ENCODE results near the gene ZNF296.
"Not testable (repeated sequence)": the region's sequence is repeated elsewhere in the genome, so short reads cannot be mapped to it uniquely, and the experiment has no call there.

The ZNF296 gene

GRCh38 chr19:45076029-45076850 is at the start of gene ZNF296:
TSS of gene ZNF296 (minus strand) at chr19:45076478. CDS start at chr19:45076373, 105 bp downstream.
- peak in 12 of 56 donors; percentile 7 to 46 (median 20) for DNase-seq

- DNase-seq, result no peak
Observed at GRCh38 chr19:45125360-45125759, 49.1 kb upstream of the ZNF296 start.

- DNase-seq, result no peak
Observed at GRCh38 chr19:45124021-45124420, 47.7 kb upstream of the ZNF296 start.

- no peak for DNase-seq
Observed at GRCh38 chr19:45123440-45123850, 47.2 kb upstream of the ZNF296 start.

- DNase-seq, result no peak
Observed at GRCh38 chr19:45122832-45123231, 46.6 kb upstream of the ZNF296 start.

GRCh38 chr19:45121827-45122345 is 45.6 kb upstream of the ZNF296 start:
- DNase-seq, result no peak

GRCh38 chr19:45119582-45119981 is 43.3 kb upstream of the ZNF296 start:
- no peak for DNase-seq

- not testable (repeated sequence) for DNase-seq
Observed at GRCh38 chr19:45118591-45119355, 42.5 kb upstream of the ZNF296 start.

DNA sequence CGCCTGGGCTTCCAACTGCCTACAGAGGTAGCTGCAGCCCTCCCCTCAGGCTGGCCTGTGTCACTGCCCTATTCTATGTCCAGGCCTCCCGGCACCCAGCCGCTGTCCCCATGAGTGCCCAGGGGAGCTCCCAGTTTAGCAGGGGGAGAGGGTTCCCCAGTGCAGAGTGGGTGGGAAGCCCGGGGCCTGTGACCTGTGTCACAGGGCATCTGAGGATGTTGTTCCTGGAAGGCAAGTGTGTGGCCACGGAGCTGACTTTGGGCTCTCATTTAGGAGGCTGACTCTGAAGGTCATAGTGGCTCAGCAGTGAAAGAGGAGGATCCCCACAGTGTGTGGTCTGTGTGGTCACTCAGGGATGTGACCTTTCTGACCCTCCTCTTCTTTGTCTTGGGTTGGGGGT is 41.8 kb upstream of the ZNF296 start:
- no peak for DNase-seq

GRCh38 chr19:45117671-45118070 is 41.4 kb upstream of the ZNF296 start:
- no peak for DNase-seq

DNA sequence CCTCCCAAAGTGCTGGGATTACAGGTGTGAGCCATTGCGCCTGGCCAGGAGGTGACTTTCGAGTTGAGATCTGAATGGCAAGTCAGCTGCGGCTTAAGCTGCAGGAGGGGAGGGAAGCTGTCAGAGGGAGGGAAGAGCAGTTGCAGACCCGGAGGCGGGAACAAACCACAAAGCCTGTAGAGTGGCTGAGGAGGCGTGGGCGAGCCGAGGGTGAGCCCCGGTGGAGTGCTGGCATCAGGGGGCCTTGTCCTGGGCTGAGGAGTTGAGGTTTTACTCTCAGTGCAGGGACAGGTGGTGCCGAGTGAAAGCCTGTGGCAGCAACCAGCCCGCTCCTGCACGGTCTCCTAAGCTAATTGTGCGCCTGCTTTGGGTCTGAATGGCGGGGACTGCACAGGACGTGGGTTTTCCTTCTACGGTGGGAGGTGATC is 40.9 kb upstream of the ZNF296 start:
- peak in 1 of 56 donors; percentile 7 for DNase-seq

- no peak for DNase-seq
Observed at GRCh38 chr19:45115809-45116615, 39.7 kb upstream of the ZNF296 start.

- no peak for DNase-seq
Observed at GRCh38 chr19:45114116-45114515, 37.8 kb upstream of the ZNF296 start.

DNA sequence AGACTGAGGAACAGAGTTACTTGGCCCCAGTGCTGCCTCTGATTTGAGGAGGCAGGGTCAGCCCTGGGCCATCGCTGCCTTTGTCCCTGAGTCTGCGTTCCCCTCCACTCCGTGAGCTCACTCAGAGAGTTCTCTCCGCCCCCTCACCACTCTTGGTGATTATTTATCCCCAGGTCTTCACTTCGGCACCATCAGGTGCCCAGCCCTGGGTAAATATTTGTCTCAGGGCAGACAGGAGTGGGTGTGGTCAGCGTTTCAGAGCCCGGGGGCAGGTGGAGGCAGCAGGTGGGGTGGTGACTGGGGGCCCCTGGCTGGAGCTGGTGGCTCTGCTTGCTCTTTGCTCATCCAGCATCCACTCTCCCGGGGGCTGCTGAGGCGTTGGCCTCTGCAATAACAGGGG is 37.4 kb upstream of the ZNF296 start:
- no peak for DNase-seq

- DNase-seq, result no peak
Observed at GRCh38 chr19:45112111-45112827, 36.0 kb upstream of the ZNF296 start.

GRCh38 chr19:45110851-45111266 is 34.6 kb upstream of the ZNF296 start:
- no peak for DNase-seq

- no peak for DNase-seq
Observed at GRCh38 chr19:45107621-45108150, 31.4 kb upstream of the ZNF296 start.

DNA sequence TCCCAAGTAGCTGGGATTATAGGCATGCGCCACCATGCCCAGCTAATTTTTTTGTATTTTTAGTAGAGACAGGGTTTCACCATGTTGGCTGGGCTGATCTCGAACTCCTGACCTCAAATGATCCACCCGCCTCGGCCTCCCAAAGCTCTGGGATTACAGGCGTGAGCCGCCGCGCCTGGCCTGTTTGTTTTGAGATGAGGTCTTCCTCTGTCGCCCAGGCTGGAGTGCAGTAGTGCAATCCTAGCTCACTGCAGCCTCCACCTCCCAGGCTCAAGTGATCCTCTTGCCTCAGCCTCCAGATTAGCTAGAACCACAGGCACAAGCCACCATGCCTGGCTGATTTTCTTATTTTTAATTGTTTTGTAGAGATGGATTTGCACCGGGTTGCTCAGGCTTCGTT is 30.1 kb upstream of the ZNF296 start:
- not testable (repeated sequence) for DNase-seq

DNA sequence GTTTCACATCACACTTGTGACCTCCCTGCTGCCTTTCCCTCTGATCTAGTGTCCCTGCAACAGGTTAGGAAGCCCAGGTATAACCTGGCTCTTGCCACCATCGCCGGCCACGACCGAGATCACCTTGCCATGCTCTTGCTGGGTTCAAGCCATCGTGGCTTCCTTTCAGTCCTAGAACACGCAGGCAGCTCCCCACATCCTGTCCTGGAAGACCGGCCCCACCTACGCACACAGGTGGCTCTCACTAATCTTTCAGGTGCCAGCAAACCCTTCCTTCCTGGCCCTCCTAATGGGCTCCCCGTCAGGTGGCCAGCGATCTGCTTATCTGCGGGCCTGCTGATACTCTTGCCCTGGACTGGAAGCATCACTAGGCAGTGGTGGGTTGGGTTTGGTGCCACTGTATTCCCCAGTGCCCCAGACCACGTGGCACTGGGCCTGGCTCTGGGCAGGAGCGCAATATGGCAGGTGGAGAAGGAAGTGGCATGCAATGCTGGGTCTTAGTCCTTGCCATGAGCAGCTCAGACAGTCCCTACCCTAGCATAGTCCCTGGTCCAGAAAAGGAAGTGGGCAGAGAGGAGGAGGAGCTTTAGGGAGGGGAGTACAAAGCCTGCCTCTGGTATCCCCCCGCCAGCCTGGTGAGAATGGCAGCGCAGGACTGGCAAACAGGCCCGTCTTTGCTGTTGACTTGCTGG is 28.5 kb upstream of the ZNF296 start:
- no peak for DNase-seq
